OCI-LY1 (cell line): Measurements from ENCODE around the gene SLC17A3.

Experiments
- H2AFZ ChIP-seq: fragments of 200-600 bp; sonication (generic), shearing (Covaris generic); 2 replicates; pipeline ENCODE4 v1.6.0; 2014; ENCODE audit warnings: antibody characterized with exemption, mild to moderate bottlenecking, low read length
- H3F3A ChIP-seq: fragments of 200-600 bp; sonication (generic), shearing (Covaris generic); 2 replicates; pipeline ENCODE4 v1.6.0; 2014; ENCODE audit warnings: mild to moderate bottlenecking, antibody characterized with exemption, low read length, moderate library complexity; ENCODE audit not compliant: insufficient read depth
- H3K27ac ChIP-seq: fragments of 200-600 bp; sonication (generic); 2 replicates; pipeline ENCODE4 v1.5.1; 2014; ENCODE audit warnings: low read length, mixed run types, mild to moderate bottlenecking, low read depth; ENCODE audit not compliant: poor library complexity, severe bottlenecking
- H3K27me3 ChIP-seq: fragments of 200-600 bp; sonication (generic); 2 replicates; pipeline ENCODE4 v1.6.0; 2014; ENCODE audit warnings: antibody characterized with exemption, mild to moderate bottlenecking, low read length, moderate library complexity; ENCODE audit not compliant: insufficient read depth
- H3K36me3 ChIP-seq: fragments of 200-600 bp; sonication (generic); 2 replicates; pipeline ENCODE4 v1.6.1; 2014; ENCODE audit warnings: mild to moderate bottlenecking, antibody characterized with exemption, low read length, moderate library complexity, mixed read lengths; ENCODE audit not compliant: insufficient read depth
- H3K4me1 ChIP-seq: fragments of 200-600 bp; sonication (generic); 2 replicates; pipeline ENCODE4 v1.5.1; 2014; ENCODE audit warnings: mild to moderate bottlenecking, low read length, moderate library complexity; ENCODE audit not compliant: insufficient read depth, severe bottlenecking
- H3K4me2 ChIP-seq: fragments of 200-600 bp; sonication (generic), shearing (Covaris generic); 2 replicates; pipeline ENCODE4 v1.6.1; 2014; ENCODE audit warnings: low read length
- H3K4me3 ChIP-seq: fragments of 200-600 bp; sonication (generic); 2 replicates; pipeline ENCODE4 v1.5.1; 2014; ENCODE audit warnings: low read length, low read depth, mild to moderate bottlenecking, mixed read lengths; ENCODE audit not compliant: poor library complexity, severe bottlenecking
- H3K79me2 ChIP-seq: fragments of 200-600 bp; shearing (Covaris generic); 2 replicates; pipeline ENCODE4 v1.6.1; 2016; ENCODE audit warnings: mixed run types, low read length, mixed read lengths; ENCODE audit not compliant: insufficient read depth
- H3K9ac ChIP-seq: fragments of 200-600 bp; sonication (generic), shearing (Covaris generic); 2 replicates; pipeline ENCODE4 v1.6.1; 2014; ENCODE audit warnings: mild to moderate bottlenecking, low read length, mixed read lengths
- H3K9me2 ChIP-seq: fragments of 200-600 bp; sonication (generic), shearing (Covaris generic); 2 replicates; pipeline ENCODE4 v1.6.1; 2014; ENCODE audit warnings: low read depth, mild to moderate bottlenecking, low read length, mixed read lengths
- H3K9me3 ChIP-seq: fragments of 200-600 bp; shearing (Covaris generic); 2 replicates; pipeline ENCODE4 v1.6.1; 2014; ENCODE audit warnings: low read length, mixed read lengths
- H4K20me1 ChIP-seq: fragments of 200-600 bp; sonication (generic), shearing (Covaris generic); 2 replicates; pipeline ENCODE4 v1.6.0; 2016; ENCODE audit warnings: mild to moderate bottlenecking, low read length; ENCODE audit not compliant: insufficient read depth
- CTCF ChIP-seq: fragments of 200-600 bp; sonication (generic), shearing (Covaris generic); IDR thresholded peaks from 2 replicates; pipeline ENCODE4 v1.5.1; 2017; ENCODE audit warnings: mild to moderate bottlenecking, antibody characterized with exemption, low read length, moderate library complexity, mixed read lengths
- EZH2 ChIP-seq: fragments of 200-600 bp; sonication (generic), shearing (Covaris generic); IDR thresholded peaks from 2 replicates; pipeline ENCODE4 v1.8.0; 2017; ENCODE audit warnings: borderline replicate concordance, mixed run types, mild to moderate bottlenecking, antibody characterized with exemption, low read length, moderate library complexity, mixed read lengths

Gene SLC17A3

GRCh38 chr6:25919657-25920056, 45.6 kb upstream of the SLC17A3 start:
- H3K9ac ChIP-seq: no peak overlapping the region
- H3F3A ChIP-seq: no peaks in the 10 kb centered on the region
- no peak overlapping the region for H2AFZ ChIP-seq
- no peaks in the 10 kb centered on the region for H4K20me1 ChIP-seq
- no peaks in the 10 kb centered on the region for H3K79me2 ChIP-seq
- H3K9me2 ChIP-seq: no peaks in the 10 kb centered on the region
- no peaks in the 10 kb centered on the region for H3K36me3 ChIP-seq
- H3K27ac ChIP-seq: no peak overlapping the region
- no peaks in the 10 kb centered on the region for H3K9me3 ChIP-seq
- H3K4me2 ChIP-seq: no peak overlapping the region
- TF ChIP-seq CTCF: no peak
- no peak for TF ChIP-seq EZH2
- H3K4me3 ChIP-seq: no peak overlapping the region
- H3K27me3 ChIP-seq: no peaks in the 10 kb centered on the region; the same call in 1 of the 2 replicates
- H3K4me1 ChIP-seq: no peaks in the 10 kb centered on the region

GRCh38 chr6:25918083-25918683, 44.1 kb upstream of the SLC17A3 start:
- Histone ChIP-seq H3F3A (no peaks in the 10 kb centered on the region), H3K9ac (no peak overlapping the region), H3K4me3 (no peak overlapping the region), H3K4me1 (no peaks in the 10 kb centered on the region), H3K9me2 (no peaks in the 10 kb centered on the region), H3K36me3 (no peaks in the 10 kb centered on the region), H3K9me3 (no peaks in the 10 kb centered on the region), H3K4me2 (no peak overlapping the region), H3K27ac (no peak overlapping the region), H3K27me3 (no peaks in the 10 kb centered on the region; the same call in 1 of the 2 replicates), H3K79me2 (no peaks in the 10 kb centered on the region), H2AFZ (no peak overlapping the region), H4K20me1 (no peaks in the 10 kb centered on the region)
- TF ChIP-seq CTCF: no peak

GRCh38 chr6:25916789-25917490, 42.9 kb upstream of the SLC17A3 start:
- Histone ChIP-seq H3F3A (no peaks in the 10 kb centered on the region), H3K9me3 (no peaks in the 10 kb centered on the region), H3K9ac (no peak overlapping the region), H4K20me1 (no peaks in the 10 kb centered on the region), H3K4me3 (no peak overlapping the region), H3K4me1 (no peaks in the 10 kb centered on the region), H3K27me3 (no peaks in the 10 kb centered on the region; the same call in 1 of the 2 replicates), H3K9me2 (no peaks in the 10 kb centered on the region), H3K27ac (no peak overlapping the region), H3K4me2 (no peak overlapping the region), H2AFZ (no peak overlapping the region), H3K79me2 (no peaks in the 10 kb centered on the region), H3K36me3 (no peaks in the 10 kb centered on the region)
- TF ChIP-seq CTCF: no peak
- no peak for TF ChIP-seq EZH2
